ENCODE results near the gene RMC1.

DNA sequence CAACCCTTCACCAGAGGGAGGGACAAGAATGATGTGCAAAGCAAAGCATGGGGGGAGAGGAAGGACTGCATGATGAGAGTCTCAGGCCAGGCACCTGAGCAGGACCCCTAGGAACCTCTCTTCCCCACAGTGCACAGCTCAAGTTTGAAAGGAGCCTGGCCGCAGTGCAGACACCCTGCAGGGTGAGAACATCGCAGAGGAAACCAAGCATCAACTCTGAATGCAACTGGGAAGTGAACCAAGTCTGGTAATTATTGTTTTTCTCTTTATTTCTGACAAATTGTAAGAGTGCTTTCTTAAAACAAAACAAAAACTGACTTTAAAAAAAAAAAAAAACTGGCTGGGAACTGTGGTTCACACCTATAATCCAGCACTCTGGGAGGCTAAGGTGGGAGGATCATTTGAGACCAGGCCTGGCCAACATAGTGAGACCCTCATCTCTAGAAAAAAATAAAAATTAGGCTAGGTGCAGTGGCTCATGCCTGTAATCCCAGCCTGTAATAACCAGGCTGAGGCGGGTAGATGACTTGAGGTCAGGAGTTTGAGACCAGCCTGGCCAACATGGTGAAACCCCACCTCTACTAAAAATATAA, 67.7 kb downstream of the RMC1 start:
- TF ChIP-seq, protein P1, sequence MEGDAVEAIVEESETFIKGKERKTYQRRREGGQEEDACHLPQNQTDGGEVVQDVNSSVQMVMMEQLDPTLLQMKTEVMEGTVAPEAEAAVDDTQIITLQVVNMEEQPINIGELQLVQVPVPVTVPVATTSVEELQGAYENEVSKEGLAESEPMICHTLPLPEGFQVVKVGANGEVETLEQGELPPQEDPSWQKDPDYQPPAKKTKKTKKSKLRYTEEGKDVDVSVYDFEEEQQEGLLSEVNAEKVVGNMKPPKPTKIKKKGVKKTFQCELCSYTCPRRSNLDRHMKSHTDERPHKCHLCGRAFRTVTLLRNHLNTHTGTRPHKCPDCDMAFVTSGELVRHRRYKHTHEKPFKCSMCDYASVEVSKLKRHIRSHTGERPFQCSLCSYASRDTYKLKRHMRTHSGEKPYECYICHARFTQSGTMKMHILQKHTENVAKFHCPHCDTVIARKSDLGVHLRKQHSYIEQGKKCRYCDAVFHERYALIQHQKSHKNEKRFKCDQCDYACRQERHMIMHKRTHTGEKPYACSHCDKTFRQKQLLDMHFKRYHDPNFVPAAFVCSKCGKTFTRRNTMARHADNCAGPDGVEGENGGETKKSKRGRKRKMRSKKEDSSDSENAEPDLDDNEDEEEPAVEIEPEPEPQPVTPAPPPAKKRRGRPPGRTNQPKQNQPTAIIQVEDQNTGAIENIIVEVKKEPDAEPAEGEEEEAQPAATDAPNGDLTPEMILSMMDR (IDR thresholded peaks at IDR 0.05) = no peak
- no peak for TF ChIP-seq POLR2AphosphoS5 (IDR thresholded peaks at IDR 0.05)

All from breast epithelium (tissue), 3 donors.